WTC11 (cell line): ENCODE results near the gene ERC1. TPM values are rescaled to one million over a fixed set of nuclear protein-coding genes. Genes with fewer than 3 reads are reported as not detected.

Experiments used
- ATAC-seq: fragments of 200-7000 bp; cut with Tn5 transposase; 2 replicates; pipeline ENCODE4 v1.10.0; 2021; ENCODE audit warnings: mild to moderate bottlenecking, moderate library complexity
- CTCF ChIA-PET: fragments of 300-600 bp; sonication (Branson Sonifier 250); formaldehyde crosslinking; loops from one replicate; lab custom pipeline; 2021; ENCODE audit warnings: antibody characterized with exemption; lab: Charles Lee
- POLR2A ChIA-PET: fragments of 350-600 bp; sonication (Branson Sonifier 250); formaldehyde crosslinking; loops from one replicate; lab custom pipeline; 2021; ENCODE audit warnings: antibody characterized with exemption; lab: Charles Lee
- DNase-seq: peaks from one replicate; pipeline ENCODE4 v3.0.0; 2021; ENCODE audit warnings: low spot score
- H3K27ac Mint-ChIP-seq: 2 replicates; pipeline ENCODE4 v1.8.0; 2021; ENCODE audit warnings: mixed read lengths
- H3K27me3 Mint-ChIP-seq: 2 replicates; pipeline ENCODE4 v1.8.0; 2021; ENCODE audit warnings: low read depth, mild to moderate bottlenecking, moderate library complexity, mixed read lengths
- H3K36me3 Mint-ChIP-seq: 2 replicates; pipeline ENCODE4 v1.8.0; 2021; ENCODE audit warnings: mixed read lengths
- H3K4me1 Mint-ChIP-seq: 2 replicates; pipeline ENCODE4 v1.8.0; 2022; ENCODE audit warnings: mixed read lengths
- H3K4me3 Mint-ChIP-seq: 2 replicates; pipeline ENCODE4 v1.8.0; 2021; ENCODE audit warnings: mild to moderate bottlenecking, moderate library complexity, mixed read lengths
- H3K9me3 Mint-ChIP-seq: 2 replicates; pipeline ENCODE4 v1.8.0; 2021; ENCODE audit warnings: mixed read lengths
- CREM ChIP-seq: sonication (generic); formaldehyde crosslinking; IDR thresholded peaks from 2 replicates; pipeline ENCODE4 v1.8.1; 2022; ENCODE audit warnings: mild to moderate bottlenecking, missing genetic modification reagents, moderate library complexity
- EMX1 ChIP-seq: fragments of 250-450 bp; sonication (Bioruptor Pico); IDR thresholded peaks from 2 replicates; pipeline ENCODE4 v1.8.0; 2021; ENCODE audit warnings: mild to moderate bottlenecking
- FOXP1 ChIP-seq: sonication (generic); formaldehyde crosslinking; IDR thresholded peaks from 2 replicates; pipeline ENCODE4 v1.8.0; 2022; ENCODE audit warnings: missing genetic modification reagents, mild to moderate bottlenecking, moderate library complexity, borderline replicate concordance
- GTF2I ChIP-seq: fragments of 250-450 bp; sonication (Bioruptor Pico); conservative IDR thresholded peaks from 2 replicates; pipeline ENCODE4 v1.4.0; 2021; ENCODE audit warnings: mild to moderate bottlenecking
- MLX ChIP-seq: sonication (generic); formaldehyde crosslinking; IDR thresholded peaks from 2 replicates; pipeline ENCODE4 v1.8.1; 2023; ENCODE audit warnings: mild to moderate bottlenecking, missing genetic modification reagents, moderate library complexity
- MYBL2 ChIP-seq: sonication (generic); formaldehyde crosslinking; IDR thresholded peaks from 2 replicates; pipeline ENCODE4 v1.8.1; 2023; ENCODE audit warnings: mild to moderate bottlenecking, moderate library complexity, missing genetic modification reagents
- NFE2L1 ChIP-seq: sonication (generic); formaldehyde crosslinking; IDR thresholded peaks from 2 replicates; pipeline ENCODE4 v1.8.1; 2023; ENCODE audit warnings: missing genetic modification reagents
- NR1H2 ChIP-seq: sonication (generic); formaldehyde crosslinking; IDR thresholded peaks from 2 replicates; pipeline ENCODE4 v1.9.0; 2021; ENCODE audit warnings: mild to moderate bottlenecking, moderate library complexity, missing genetic modification reagents
- TP53 ChIP-seq: sonication (generic); formaldehyde crosslinking; IDR thresholded peaks from 2 replicates; pipeline ENCODE4 v1.8.1; 2023; ENCODE audit warnings: mild to moderate bottlenecking, missing genetic modification reagents
- ZNF138 ChIP-seq: sonication (generic); formaldehyde crosslinking; conservative IDR thresholded peaks from 2 replicates; pipeline ENCODE4 v1.8.1; 2022; ENCODE audit warnings: mild to moderate bottlenecking, moderate library complexity, missing genetic modification reagents
- ZNF232 ChIP-seq: sonication (generic); formaldehyde crosslinking; IDR thresholded peaks from 2 replicates; pipeline ENCODE4 v1.8.0; 2022; ENCODE audit warnings: mild to moderate bottlenecking, missing genetic modification reagents
- ZNF263 ChIP-seq: sonication (generic); formaldehyde crosslinking; IDR thresholded peaks from 2 replicates; pipeline ENCODE4 v1.8.1; 2022; ENCODE audit warnings: low read depth, mild to moderate bottlenecking, moderate library complexity, missing genetic modification reagents
- ZNF425 ChIP-seq: fragments of 250-450 bp; sonication (Bioruptor Pico); conservative IDR thresholded peaks from 2 replicates; pipeline ENCODE4 v1.9.0; 2021; ENCODE audit warnings: mild to moderate bottlenecking
- ZNF532 ChIP-seq: fragments of 250-450 bp; sonication (Bioruptor Pico); IDR thresholded peaks from 2 replicates; pipeline ENCODE4 v1.9.0; 2021; ENCODE audit warnings: mild to moderate bottlenecking, borderline replicate concordance
- total RNA-seq: library from RNA; stranded (reverse); gene quantifications from 3 replicates; pipeline ENCODE4 v1.2.3, GENCODE V29; 2021
- TF ChIP-seq, protein P1 (sequence below): sonication (generic); formaldehyde crosslinking; IDR thresholded peaks from 2 replicates; pipeline ENCODE4 v1.8.0; 2022; ENCODE audit warnings: mild to moderate bottlenecking, missing genetic modification reagents
- TF ChIP-seq, protein P2 (sequence below): sonication (generic); formaldehyde crosslinking; IDR thresholded peaks from 2 replicates; pipeline ENCODE4 v1.8.1; 2023; ENCODE audit warnings: mild to moderate bottlenecking, missing genetic modification reagents
- TF ChIP-seq, protein P3 (sequence below): fragments of 200-600 bp; IDR thresholded peaks from 2 replicates; pipeline ENCODE4 v1.8.0; 2022; ENCODE audit warnings: antibody characterized with exemption

The ERC1 gene
- total RNA-seq, 1 experiment from 2014 or later, result 47.5 TPM

- Mint-ChIP-seq H3K4me1 (peaks cover 8% of the 10 kb centered on the region), H3K4me3 (no peak overlapping the region), H3K27me3 (no peaks in the 10 kb centered on the region), H3K27ac (no peak overlapping the region), H3K9me3 (peaks cover 3% of the 10 kb centered on the region), H3K36me3 (peaks cover 3% of the 10 kb centered on the region; the same call in 1 of the 2 replicates)
- POLR2A ChIA-PET, result no interaction called here
- CTCF ChIA-PET, result no interaction called here
- TF ChIP-seq CREM (CRISPR knock-in tag), result no peak
- TF ChIP-seq, protein P1, sequence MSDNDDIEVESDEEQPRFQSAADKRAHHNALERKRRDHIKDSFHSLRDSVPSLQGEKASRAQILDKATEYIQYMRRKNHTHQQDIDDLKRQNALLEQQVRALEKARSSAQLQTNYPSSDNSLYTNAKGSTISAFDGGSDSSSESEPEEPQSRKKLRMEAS (CRISPR knock-in tag), result no peak
- no peak for TF ChIP-seq FOXP1 (CRISPR knock-in tag)
- TF ChIP-seq MLX, result no peak
- no peak for TF ChIP-seq ZNF138 (CRISPR knock-in tag)
- TF ChIP-seq, protein P2, sequence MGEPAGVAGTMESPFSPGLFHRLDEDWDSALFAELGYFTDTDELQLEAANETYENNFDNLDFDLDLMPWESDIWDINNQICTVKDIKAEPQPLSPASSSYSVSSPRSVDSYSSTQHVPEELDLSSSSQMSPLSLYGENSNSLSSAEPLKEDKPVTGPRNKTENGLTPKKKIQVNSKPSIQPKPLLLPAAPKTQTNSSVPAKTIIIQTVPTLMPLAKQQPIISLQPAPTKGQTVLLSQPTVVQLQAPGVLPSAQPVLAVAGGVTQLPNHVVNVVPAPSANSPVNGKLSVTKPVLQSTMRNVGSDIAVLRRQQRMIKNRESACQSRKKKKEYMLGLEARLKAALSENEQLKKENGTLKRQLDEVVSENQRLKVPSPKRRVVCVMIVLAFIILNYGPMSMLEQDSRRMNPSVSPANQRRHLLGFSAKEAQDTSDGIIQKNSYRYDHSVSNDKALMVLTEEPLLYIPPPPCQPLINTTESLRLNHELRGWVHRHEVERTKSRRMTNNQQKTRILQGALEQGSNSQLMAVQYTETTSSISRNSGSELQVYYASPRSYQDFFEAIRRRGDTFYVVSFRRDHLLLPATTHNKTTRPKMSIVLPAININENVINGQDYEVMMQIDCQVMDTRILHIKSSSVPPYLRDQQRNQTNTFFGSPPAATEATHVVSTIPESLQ (CRISPR knock-in tag), result no peak
- TF ChIP-seq MYBL2 (CRISPR knock-in tag), result no peak
- TF ChIP-seq NFE2L1 (CRISPR knock-in tag), result no peak
- ATAC-seq (no peak), DNase-seq (no peak)
Observed at GRCh38 chr12:1346126-1346525, 355.1 kb downstream of the ERC1 start.

- ChIA-PET POLR2A (no interaction called here), CTCF (interaction anchor here (0.6 kb wide), 1 partner anchor 229 kb away, joined by 3 read pairs; no protein-coding TSS in a partner anchor)
- H3K27me3 Mint-ChIP-seq, result no peaks in the 10 kb centered on the region
- no peak overlapping the region for H3K27ac Mint-ChIP-seq
- no peak for DNase-seq
- TF ChIP-seq GTF2I (CRISPR knock-in tag) (no peak), TP53 (CRISPR knock-in tag) (no peak), EMX1 (no peak), ZNF232 (CRISPR knock-in tag) (no peak), ZNF263 (CRISPR knock-in tag) (no peak), MLX (no peak), ZNF532 (no peak), ZNF425 (CRISPR knock-in tag) (no peak), NR1H2 (CRISPR knock-in tag) (no peak)
- TF ChIP-seq, protein P3, sequence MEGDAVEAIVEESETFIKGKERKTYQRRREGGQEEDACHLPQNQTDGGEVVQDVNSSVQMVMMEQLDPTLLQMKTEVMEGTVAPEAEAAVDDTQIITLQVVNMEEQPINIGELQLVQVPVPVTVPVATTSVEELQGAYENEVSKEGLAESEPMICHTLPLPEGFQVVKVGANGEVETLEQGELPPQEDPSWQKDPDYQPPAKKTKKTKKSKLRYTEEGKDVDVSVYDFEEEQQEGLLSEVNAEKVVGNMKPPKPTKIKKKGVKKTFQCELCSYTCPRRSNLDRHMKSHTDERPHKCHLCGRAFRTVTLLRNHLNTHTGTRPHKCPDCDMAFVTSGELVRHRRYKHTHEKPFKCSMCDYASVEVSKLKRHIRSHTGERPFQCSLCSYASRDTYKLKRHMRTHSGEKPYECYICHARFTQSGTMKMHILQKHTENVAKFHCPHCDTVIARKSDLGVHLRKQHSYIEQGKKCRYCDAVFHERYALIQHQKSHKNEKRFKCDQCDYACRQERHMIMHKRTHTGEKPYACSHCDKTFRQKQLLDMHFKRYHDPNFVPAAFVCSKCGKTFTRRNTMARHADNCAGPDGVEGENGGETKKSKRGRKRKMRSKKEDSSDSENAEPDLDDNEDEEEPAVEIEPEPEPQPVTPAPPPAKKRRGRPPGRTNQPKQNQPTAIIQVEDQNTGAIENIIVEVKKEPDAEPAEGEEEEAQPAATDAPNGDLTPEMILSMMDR, result no peak
- H3K9me3 Mint-ChIP-seq, result no peaks in the 10 kb centered on the region
- no peak overlapping the region for H3K4me3 Mint-ChIP-seq
- peaks cover 9% of the 10 kb centered on the region for H3K4me1 Mint-ChIP-seq
- no peak for ATAC-seq
- no peaks in the 10 kb centered on the region for H3K36me3 Mint-ChIP-seq
Observed at GRCh38 chr12:1347294-1347693, 356.3 kb downstream of the ERC1 start.
